HL-60 (cell line): ENCODE results near the gene DIP2C.

ENCODE experiments used
- DNase-seq, 2 experiments: peaks; one replicate each; pipeline ENCODE4 v3.0.0-alpha.2; 2010 to 2020; ENCODE audit warnings: low read depth in 1 of 2, low spot score in 1 of 2
- H3K27ac ChIP-seq: fragments of 250-450 bp; sonication (Bioruptor Pico); replicated peaks from 2 replicates; pipeline ENCODE4 v1.5.1; 2020; ENCODE audit warnings: mild to moderate bottlenecking, moderate library complexity
- H3K27me3 ChIP-seq: fragments of 250-450 bp; sonication (Bioruptor Pico); 2 replicates; pipeline ENCODE4 v1.5.1; 2021; ENCODE audit warnings: mild to moderate bottlenecking, moderate library complexity; ENCODE audit not compliant: insufficient read depth, poor library complexity, severe bottlenecking
- H3K4me3 ChIP-seq: replicated peaks from 2 replicates; pipeline ENCODE4 v1.5.1; 2011; ENCODE audit warnings: mild to moderate bottlenecking, control low read depth, low read length; ENCODE audit not compliant: insufficient read depth
- GABPA ChIP-seq: IDR thresholded peaks from 2 replicates; pipeline ENCODE4 v1.6.1; 2012; ENCODE audit warnings: low read depth
- POLR2AphosphoS5 ChIP-seq: IDR thresholded peaks from 2 replicates; pipeline ENCODE4 v1.6.1; 2012; ENCODE audit warnings: low read depth
- SPI1 ChIP-seq: IDR thresholded peaks from 2 replicates; pipeline ENCODE4 v1.6.1; 2012; ENCODE audit warnings: low read depth, mild to moderate bottlenecking, borderline replicate concordance
- TF ChIP-seq, protein P1 (sequence below): IDR thresholded peaks from one replicate; pipeline ENCODE4 v1.5.1; 2011; ENCODE audit warnings: low read length, control low read depth, inconsistent platforms; ENCODE audit not compliant: insufficient read depth
- TF ChIP-seq, protein P2 (sequence below): IDR thresholded peaks from 2 replicates; pipeline ENCODE4 v1.6.1; 2012; ENCODE audit warnings: low read depth; ENCODE audit not compliant: insufficient replicate concordance

The DIP2C gene

DNA sequence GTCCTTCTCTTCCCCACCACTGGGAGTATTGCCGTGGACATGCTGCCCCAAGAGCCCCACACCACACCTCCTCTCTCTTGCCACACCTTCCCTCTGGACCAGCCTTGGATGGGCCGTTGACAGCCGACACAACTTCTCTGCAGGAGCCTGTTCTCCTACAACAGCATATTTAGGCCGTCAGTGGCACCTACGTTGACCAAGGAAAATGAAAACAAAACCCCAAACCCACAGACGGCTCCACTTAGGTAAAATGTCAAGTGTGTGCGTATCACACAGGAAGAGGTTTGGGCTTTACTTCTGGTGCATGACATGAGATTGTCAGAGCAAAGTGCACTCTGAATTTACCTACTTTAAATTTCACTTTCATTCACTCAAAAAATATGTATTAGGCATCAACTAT, 307.7 kb downstream of the DIP2C start:
- no peaks in the 10 kb centered on the region for H3K27me3 ChIP-seq
- no peak for DNase-seq
- no peak overlapping the region for H3K4me3 ChIP-seq
- H3K27ac ChIP-seq = no peak overlapping the region
- TF ChIP-seq, protein P1, sequence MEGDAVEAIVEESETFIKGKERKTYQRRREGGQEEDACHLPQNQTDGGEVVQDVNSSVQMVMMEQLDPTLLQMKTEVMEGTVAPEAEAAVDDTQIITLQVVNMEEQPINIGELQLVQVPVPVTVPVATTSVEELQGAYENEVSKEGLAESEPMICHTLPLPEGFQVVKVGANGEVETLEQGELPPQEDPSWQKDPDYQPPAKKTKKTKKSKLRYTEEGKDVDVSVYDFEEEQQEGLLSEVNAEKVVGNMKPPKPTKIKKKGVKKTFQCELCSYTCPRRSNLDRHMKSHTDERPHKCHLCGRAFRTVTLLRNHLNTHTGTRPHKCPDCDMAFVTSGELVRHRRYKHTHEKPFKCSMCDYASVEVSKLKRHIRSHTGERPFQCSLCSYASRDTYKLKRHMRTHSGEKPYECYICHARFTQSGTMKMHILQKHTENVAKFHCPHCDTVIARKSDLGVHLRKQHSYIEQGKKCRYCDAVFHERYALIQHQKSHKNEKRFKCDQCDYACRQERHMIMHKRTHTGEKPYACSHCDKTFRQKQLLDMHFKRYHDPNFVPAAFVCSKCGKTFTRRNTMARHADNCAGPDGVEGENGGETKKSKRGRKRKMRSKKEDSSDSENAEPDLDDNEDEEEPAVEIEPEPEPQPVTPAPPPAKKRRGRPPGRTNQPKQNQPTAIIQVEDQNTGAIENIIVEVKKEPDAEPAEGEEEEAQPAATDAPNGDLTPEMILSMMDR = no peak
- TF ChIP-seq POLR2AphosphoS5 (no peak), GABPA (no peak), SPI1 (no peak)
- TF ChIP-seq, protein P2, sequence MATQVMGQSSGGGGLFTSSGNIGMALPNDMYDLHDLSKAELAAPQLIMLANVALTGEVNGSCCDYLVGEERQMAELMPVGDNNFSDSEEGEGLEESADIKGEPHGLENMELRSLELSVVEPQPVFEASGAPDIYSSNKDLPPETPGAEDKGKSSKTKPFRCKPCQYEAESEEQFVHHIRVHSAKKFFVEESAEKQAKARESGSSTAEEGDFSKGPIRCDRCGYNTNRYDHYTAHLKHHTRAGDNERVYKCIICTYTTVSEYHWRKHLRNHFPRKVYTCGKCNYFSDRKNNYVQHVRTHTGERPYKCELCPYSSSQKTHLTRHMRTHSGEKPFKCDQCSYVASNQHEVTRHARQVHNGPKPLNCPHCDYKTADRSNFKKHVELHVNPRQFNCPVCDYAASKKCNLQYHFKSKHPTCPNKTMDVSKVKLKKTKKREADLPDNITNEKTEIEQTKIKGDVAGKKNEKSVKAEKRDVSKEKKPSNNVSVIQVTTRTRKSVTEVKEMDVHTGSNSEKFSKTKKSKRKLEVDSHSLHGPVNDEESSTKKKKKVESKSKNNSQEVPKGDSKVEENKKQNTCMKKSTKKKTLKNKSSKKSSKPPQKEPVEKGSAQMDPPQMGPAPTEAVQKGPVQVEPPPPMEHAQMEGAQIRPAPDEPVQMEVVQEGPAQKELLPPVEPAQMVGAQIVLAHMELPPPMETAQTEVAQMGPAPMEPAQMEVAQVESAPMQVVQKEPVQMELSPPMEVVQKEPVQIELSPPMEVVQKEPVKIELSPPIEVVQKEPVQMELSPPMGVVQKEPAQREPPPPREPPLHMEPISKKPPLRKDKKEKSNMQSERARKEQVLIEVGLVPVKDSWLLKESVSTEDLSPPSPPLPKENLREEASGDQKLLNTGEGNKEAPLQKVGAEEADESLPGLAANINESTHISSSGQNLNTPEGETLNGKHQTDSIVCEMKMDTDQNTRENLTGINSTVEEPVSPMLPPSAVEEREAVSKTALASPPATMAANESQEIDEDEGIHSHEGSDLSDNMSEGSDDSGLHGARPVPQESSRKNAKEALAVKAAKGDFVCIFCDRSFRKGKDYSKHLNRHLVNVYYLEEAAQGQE = no peak

DNA sequence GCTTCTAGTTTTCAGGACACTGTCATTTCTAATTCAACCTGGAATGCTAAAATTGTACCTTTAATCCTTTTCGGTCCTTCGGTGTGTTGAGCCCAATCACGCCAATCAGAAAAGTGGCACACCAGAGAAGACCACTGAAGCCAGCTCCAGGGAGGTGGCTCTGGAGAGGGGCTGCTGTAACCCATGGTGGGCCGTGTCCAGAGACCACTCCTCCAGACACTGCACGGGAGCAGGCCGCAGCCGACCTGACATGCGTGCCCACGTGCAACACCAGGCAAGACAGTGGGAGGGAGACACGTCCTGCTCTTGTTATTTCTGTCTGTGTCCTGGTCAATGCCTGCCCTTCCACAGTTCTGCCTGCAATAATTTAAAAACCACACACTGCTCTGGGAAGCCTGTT, 308.1 kb downstream of the DIP2C start:
- no peaks in the 10 kb centered on the region for H3K27me3 ChIP-seq
- H3K4me3 ChIP-seq = no peak overlapping the region
- no peak overlapping the region for H3K27ac ChIP-seq
- TF ChIP-seq, protein P1 = no peak
- no peak for TF ChIP-seq POLR2AphosphoS5
- no peak for TF ChIP-seq GABPA
- no peak for TF ChIP-seq SPI1
- TF ChIP-seq, protein P2 = no peak
- no peak for DNase-seq

DNA sequence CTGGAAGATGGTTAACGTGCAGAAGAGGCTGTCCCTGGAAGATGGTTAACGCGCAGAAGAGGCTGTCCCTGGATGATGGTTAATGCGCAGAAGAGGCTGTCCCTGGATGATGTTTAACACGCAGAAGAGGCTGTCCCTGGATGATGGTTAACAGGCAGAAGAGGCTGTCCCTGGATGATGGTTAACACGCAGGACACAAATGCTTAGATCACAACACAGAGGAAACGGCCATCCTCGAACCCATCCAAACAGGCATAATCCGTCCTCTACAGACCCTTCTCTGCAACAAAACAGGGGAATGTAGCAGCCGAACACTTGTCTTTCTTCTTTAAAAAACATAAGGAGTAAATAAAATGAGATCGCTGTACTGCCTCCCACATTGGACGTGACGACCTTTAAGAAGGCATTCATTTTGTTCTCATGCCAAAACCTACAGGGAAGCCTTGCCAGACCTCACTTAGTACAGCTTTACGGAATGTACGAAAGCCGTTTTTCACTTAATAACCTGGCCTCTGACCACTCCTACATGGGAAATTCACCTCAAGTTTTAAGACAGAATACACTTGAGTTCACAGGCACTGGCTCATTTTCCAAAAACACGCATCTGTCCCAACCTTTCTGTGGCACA, 309.0 kb downstream of the DIP2C start:
- DNase-seq = no peak
- H3K27ac ChIP-seq = no peak overlapping the region
- TF ChIP-seq, protein P1 = no peak
- no peak for TF ChIP-seq GABPA
- TF ChIP-seq SPI1 = no peak
- TF ChIP-seq POLR2AphosphoS5 = no peak
- TF ChIP-seq, protein P2 = no peak
- no peak overlapping the region for H3K4me3 ChIP-seq
- no peaks in the 10 kb centered on the region for H3K27me3 ChIP-seq
